MCF 10A (cell line): Measurements from ENCODE around the gene DIPK1A. TPM values are rescaled to one million over a fixed set of nuclear protein-coding genes. Genes with fewer than 3 reads are reported as not detected.

Source experiments
- BruUV-seq: library from RNA; stranded (reverse); fragments of 400-500 nt; replicated peaks from 2 replicates; lab custom pipeline; 2021; lab: Mats Ljungman, UMichigan
- CTCF ChIA-PET: fragments of 300-600 bp; sonication (Branson Sonifier 250); formaldehyde crosslinking; extraction: SDS; loops from one replicate; lab custom pipeline; 2021; ENCODE audit warnings: antibody characterized with exemption, inconsistent platforms; lab: Yijun Ruan, JAX
- POLR2A ChIA-PET: fragments of 300-600, 350-650 bp; sonication (Branson Sonifier 250); formaldehyde crosslinking; extraction: SDS; loops from one replicate; lab custom pipeline; 2020; ENCODE audit warnings: antibody characterized with exemption, inconsistent platforms; lab: Yijun Ruan, JAX
- DNase-seq: peaks from one replicate; pipeline ENCODE4 v3.0.0-alpha.2; 2018; ENCODE audit not compliant: unreplicated experiment
- H3K27ac Mint-ChIP-seq: one replicate; pipeline ENCODE4 v1.8.0; 2022; ENCODE audit warnings: mild to moderate bottlenecking, low read depth, mixed read lengths; ENCODE audit not compliant: unreplicated experiment
- H3K27me3 Mint-ChIP-seq: one replicate; pipeline ENCODE4 v1.8.0; 2022; ENCODE audit warnings: mixed read lengths; ENCODE audit not compliant: insufficient read depth, unreplicated experiment
- H3K36me3 Mint-ChIP-seq: one replicate; pipeline ENCODE4 v1.8.0; 2022; ENCODE audit warnings: mild to moderate bottlenecking, moderate library complexity, mixed read lengths; ENCODE audit not compliant: insufficient read depth, unreplicated experiment
- H3K4me1 Mint-ChIP-seq: one replicate; pipeline ENCODE4 v1.8.0; 2022; ENCODE audit warnings: mixed read lengths; ENCODE audit not compliant: insufficient read depth, unreplicated experiment
- H3K4me3 Mint-ChIP-seq: one replicate; pipeline ENCODE4 v1.8.0; 2022; ENCODE audit warnings: mild to moderate bottlenecking, moderate library complexity, mixed read lengths; ENCODE audit not compliant: unreplicated experiment
- H3K9me3 Mint-ChIP-seq: one replicate; pipeline ENCODE4 v1.8.0; 2022; ENCODE audit warnings: mixed read lengths; ENCODE audit not compliant: unreplicated experiment
- intact Hi-C: fragments of 100-400 bp; cut with micrococcal nuclease; formaldehyde crosslinking; loops from 2 replicates; pipeline ENCODE4 v1.14.1; 2022
- total RNA-seq: library from RNA; stranded (reverse); gene quantifications from 2 replicates; pipeline ENCODE4 v1.2.3, GENCODE V29; 2022
- TF ChIP-seq, protein P1 (sequence below): fragments of 200-600 bp; IDR thresholded peaks from one replicate; pipeline ENCODE4 v1.8.0; 2022; ENCODE audit warnings: antibody characterized with exemption, mild to moderate bottlenecking; ENCODE audit not compliant: unreplicated experiment

Gene DIPK1A
- total RNA-seq, 1 experiment from 2014 or later, result 3.8 TPM

DNA sequence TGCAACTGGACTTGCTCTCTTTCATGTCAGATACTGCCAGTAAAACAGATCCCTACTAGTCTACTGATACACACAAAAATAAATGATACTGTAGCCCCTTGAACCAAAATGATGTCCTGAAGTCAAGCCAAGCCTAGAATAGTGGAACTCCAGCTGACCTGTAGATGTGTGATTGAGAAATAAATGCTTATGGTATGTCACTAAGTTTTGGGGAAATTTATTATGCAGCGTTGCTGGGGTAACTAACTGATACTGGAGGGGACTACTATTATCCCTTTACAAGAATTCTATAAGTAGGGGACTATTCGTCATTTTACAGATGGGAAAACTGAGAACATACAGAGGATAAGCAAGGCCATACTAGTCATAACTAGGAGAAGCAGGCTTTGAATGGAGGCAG lies 73.8 kb downstream of the DIPK1A start:
- DNase-seq, result no peak
- no peaks in the 10 kb centered on the region for H3K36me3 Mint-ChIP-seq
- no peaks in the 10 kb centered on the region for H3K4me1 Mint-ChIP-seq
- TF ChIP-seq, protein P1, sequence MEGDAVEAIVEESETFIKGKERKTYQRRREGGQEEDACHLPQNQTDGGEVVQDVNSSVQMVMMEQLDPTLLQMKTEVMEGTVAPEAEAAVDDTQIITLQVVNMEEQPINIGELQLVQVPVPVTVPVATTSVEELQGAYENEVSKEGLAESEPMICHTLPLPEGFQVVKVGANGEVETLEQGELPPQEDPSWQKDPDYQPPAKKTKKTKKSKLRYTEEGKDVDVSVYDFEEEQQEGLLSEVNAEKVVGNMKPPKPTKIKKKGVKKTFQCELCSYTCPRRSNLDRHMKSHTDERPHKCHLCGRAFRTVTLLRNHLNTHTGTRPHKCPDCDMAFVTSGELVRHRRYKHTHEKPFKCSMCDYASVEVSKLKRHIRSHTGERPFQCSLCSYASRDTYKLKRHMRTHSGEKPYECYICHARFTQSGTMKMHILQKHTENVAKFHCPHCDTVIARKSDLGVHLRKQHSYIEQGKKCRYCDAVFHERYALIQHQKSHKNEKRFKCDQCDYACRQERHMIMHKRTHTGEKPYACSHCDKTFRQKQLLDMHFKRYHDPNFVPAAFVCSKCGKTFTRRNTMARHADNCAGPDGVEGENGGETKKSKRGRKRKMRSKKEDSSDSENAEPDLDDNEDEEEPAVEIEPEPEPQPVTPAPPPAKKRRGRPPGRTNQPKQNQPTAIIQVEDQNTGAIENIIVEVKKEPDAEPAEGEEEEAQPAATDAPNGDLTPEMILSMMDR, result no peak
- H3K9me3 Mint-ChIP-seq, result peaks cover 23% of the 10 kb centered on the region
- intact Hi-C loops, result no loop called here
- no peak overlapping the region for H3K27ac Mint-ChIP-seq
- CTCF ChIA-PET, result interaction anchor here (0.7 to 2.6 kb wide), 4 partner anchors 15 to 107 kb away, joined by 3 to 10 read pairs (median 4); no protein-coding TSS in a partner anchor
- POLR2A ChIA-PET, result no interaction called here
- H3K27me3 Mint-ChIP-seq, result no peaks in the 10 kb centered on the region
- no TSS peak for BruUV-seq
- H3K4me3 Mint-ChIP-seq, result no peak overlapping the region

DNA sequence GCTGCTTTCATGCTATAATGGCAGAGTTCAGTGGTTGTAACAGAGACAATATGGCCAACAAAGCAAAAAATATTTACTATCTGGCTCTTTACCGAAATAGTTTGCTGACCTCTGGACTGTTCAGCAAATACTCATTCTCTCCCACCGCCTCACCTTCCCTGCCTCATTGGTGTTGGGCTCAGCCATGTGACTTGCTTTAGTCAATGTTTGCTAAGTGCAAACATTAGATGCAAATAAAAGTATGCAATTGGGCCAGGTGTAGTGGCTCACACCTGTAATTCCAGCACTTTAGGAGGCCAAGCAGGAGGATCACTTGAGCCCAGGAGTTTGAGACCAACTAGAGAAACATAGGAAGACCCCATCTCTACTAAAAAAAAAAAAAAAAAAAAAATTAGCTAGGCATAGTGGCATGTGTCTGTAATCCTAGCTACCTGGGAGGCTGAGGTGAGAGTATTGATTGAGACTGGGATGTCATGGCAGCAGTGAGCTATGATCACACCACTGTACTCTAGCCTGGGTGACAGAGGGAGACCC lies 74.3 kb downstream of the DIPK1A start:
- H3K27ac Mint-ChIP-seq, result no peak overlapping the region
- CTCF ChIA-PET, result interaction anchor here (0.6 to 2.6 kb wide), 4 partner anchors 15 to 107 kb away, joined by 3 to 10 read pairs (median 4); no protein-coding TSS in a partner anchor

DNA sequence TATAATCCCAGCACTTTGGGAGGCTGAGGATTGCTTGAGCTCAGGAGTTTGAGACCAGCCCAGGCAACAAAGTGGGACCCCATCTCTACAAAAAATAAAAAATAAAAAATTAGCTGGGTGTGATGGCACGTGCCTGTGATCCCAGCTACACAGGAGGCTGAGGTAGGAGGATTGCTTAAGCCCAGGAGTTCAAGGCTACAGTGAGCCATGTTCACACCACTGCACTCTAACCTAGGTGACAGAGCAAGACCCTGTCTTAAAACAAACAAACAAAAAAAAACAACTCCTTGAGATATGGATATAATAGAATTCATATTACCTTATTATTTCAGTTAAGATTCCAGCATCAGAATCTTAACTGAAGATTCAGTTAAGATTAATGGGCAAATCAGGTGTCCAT lies 77.1 kb downstream of the DIPK1A start:
- ChIA-PET POLR2A (interaction anchor here (1.0 to 1.2 kb wide), 2 partner anchors 14 to 66 kb away, joined by 3 read pairs; no protein-coding TSS in a partner anchor), CTCF (interaction anchor here (0.7 to 2.4 kb wide), 2 partner anchors 25 to 84 kb away, joined by 4 to 7 read pairs; no protein-coding TSS in a partner anchor)
- H3K36me3 Mint-ChIP-seq, result no peaks in the 10 kb centered on the region
- H3K4me1 Mint-ChIP-seq, result no peaks in the 10 kb centered on the region
- no TSS peak for BruUV-seq
- intact Hi-C loops, result no loop called here
- H3K4me3 Mint-ChIP-seq, result no peak overlapping the region
- DNase-seq, result no peak
- TF ChIP-seq, protein P1, result no peak
- no peaks in the 10 kb centered on the region for H3K27me3 Mint-ChIP-seq
- peaks cover 19% of the 10 kb centered on the region for H3K9me3 Mint-ChIP-seq
- no peak overlapping the region for H3K27ac Mint-ChIP-seq

More for the DNA sequence above, 74.3 kb downstream of the DIPK1A start:
- H3K27me3 Mint-ChIP-seq, result no peaks in the 10 kb centered on the region
- H3K4me3 Mint-ChIP-seq, result no peak overlapping the region
- BruUV-seq, result no TSS peak
- TF ChIP-seq, protein P1, result no peak
- POLR2A ChIA-PET, result no interaction called here
- H3K4me1 Mint-ChIP-seq, result no peaks in the 10 kb centered on the region
- H3K9me3 Mint-ChIP-seq, result peaks cover 26% of the 10 kb centered on the region
- no peak for DNase-seq
- H3K36me3 Mint-ChIP-seq, result no peaks in the 10 kb centered on the region
- intact Hi-C loops, result no loop called here

GRCh38 chr1:92883297-92883696 lies 78.0 kb downstream of the DIPK1A start:
- CTCF ChIA-PET, result interaction anchor here (2.4 kb wide), 1 partner anchor 24 kb away, joined by 7 read pairs; no protein-coding TSS in a partner anchor
- H3K27me3 Mint-ChIP-seq, result no peaks in the 10 kb centered on the region
- H3K9me3 Mint-ChIP-seq, result peaks cover 10% of the 10 kb centered on the region
- H3K4me1 Mint-ChIP-seq, result no peaks in the 10 kb centered on the region
- BruUV-seq, result no TSS peak
- DNase-seq, result no peak
- no peaks in the 10 kb centered on the region for H3K36me3 Mint-ChIP-seq
- intact Hi-C loops, result no loop called here
- no peak overlapping the region for H3K27ac Mint-ChIP-seq
- TF ChIP-seq, protein P1, result no peak
- no peak overlapping the region for H3K4me3 Mint-ChIP-seq
- POLR2A ChIA-PET, result interaction anchor here (0.6 to 1.1 kb wide), 2 partner anchors 77 to 251 kb away, joined by 3 read pairs; no protein-coding TSS in a partner anchor
